Stimulated activated naive CD8-positive, alpha-beta T cell treated with anti-CD3 and anti-CD28 coated beads, Interleukin-15, amount 100 ng/mL, for 72 hours (primary cell): ENCODE data around the gene HTR3A.
A peak's percentile ranks its signal among the peaks of the same experiment; 100 is the strongest.

Source experiments
- ATAC-seq: fragments of 150-1000 bp; cut with Tn5 transposase; 2 replicates; pipeline ENCODE4 v1.10.0; 2021; ENCODE audit warnings: mild to moderate bottlenecking, moderate library complexity
- DNase-seq, 2 donors: peaks; one replicate each; pipeline ENCODE4 v3.0.0; 2021 to 2022
- H3K27ac Mint-ChIP-seq, 2 donors: one replicate each; pipeline ENCODE4 v1.8.0; 2022; ENCODE audit warnings: mild to moderate bottlenecking in 2 of 2, mixed read lengths in 2 of 2, moderate library complexity in 2 of 2
- H3K27me3 Mint-ChIP-seq: one replicate; pipeline ENCODE4 v1.8.0; 2022; ENCODE audit warnings: mixed read lengths
- H3K4me1 Mint-ChIP-seq: one replicate; pipeline ENCODE4 v1.8.0; 2022; ENCODE audit warnings: mild to moderate bottlenecking, mixed read lengths
- H3K4me3 Mint-ChIP-seq, 2 donors: one replicate each; pipeline ENCODE4 v1.8.0; 2022; ENCODE audit warnings: mild to moderate bottlenecking in 2 of 2, mixed read lengths in 2 of 2, moderate library complexity in 1 of 2
- H3K9me3 Mint-ChIP-seq, 2 donors: one replicate each; pipeline ENCODE4 v1.8.0; 2022; ENCODE audit warnings: mixed read lengths in 2 of 2

The HTR3A gene

DNA sequence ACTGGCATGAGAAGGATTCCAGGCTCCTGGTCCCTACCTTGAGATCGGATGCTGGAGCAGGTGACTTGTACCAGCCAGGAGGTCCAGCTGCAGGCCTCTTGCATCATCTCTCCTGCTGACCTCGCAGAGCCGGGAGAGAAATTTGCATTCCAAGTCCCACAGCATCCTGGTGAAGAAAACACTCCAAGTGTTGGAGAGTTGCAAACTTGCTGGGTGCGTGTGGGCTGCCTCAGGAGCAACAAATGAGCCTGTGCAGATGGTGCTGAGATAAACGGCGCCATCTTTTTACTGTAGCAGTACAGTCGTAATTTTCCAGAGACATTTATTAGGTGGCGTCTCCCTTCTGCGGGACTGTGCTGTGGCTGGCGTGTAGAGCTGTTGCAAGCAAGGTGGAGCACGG lies 52.5 kb downstream of the HTR3A start:
- peaks cover 8% of the 10 kb centered on the region for H3K4me1 Mint-ChIP-seq
- no peak overlapping the region for H3K4me3 Mint-ChIP-seq
- H3K9me3 Mint-ChIP-seq = no peaks in the 10 kb centered on the region
- DNase-seq (no peak), ATAC-seq (no peak)
- H3K27me3 Mint-ChIP-seq = peaks cover 11% of the 10 kb centered on the region
- H3K27ac Mint-ChIP-seq = no peak overlapping the region

DNA sequence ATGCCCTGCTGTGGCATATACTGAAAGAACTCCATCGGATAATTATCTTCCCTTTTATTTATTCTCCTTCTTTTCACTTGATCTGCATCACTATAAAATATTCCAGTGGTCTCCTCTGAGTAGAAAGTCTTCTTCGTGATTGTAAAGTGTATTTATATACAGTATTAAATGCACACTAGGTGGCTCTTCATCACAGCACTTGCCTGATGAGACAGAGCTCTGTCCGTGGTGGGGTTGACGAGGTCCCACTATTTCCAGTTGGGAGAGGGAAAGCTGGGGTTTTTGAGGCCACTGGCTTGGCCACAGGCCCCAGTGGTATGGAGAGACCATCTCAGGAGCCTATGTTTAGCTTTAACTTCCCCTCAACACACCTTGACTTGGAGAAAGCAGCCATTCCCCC lies 53.0 kb downstream of the HTR3A start:
- H3K27me3 Mint-ChIP-seq = peaks cover 13% of the 10 kb centered on the region
- H3K4me1 Mint-ChIP-seq = peaks cover 8% of the 10 kb centered on the region
- DNase-seq (no peak), ATAC-seq (no peak)
- no peaks in the 10 kb centered on the region for H3K9me3 Mint-ChIP-seq
- no peak overlapping the region for H3K4me3 Mint-ChIP-seq
- H3K27ac Mint-ChIP-seq = no peak overlapping the region

DNA sequence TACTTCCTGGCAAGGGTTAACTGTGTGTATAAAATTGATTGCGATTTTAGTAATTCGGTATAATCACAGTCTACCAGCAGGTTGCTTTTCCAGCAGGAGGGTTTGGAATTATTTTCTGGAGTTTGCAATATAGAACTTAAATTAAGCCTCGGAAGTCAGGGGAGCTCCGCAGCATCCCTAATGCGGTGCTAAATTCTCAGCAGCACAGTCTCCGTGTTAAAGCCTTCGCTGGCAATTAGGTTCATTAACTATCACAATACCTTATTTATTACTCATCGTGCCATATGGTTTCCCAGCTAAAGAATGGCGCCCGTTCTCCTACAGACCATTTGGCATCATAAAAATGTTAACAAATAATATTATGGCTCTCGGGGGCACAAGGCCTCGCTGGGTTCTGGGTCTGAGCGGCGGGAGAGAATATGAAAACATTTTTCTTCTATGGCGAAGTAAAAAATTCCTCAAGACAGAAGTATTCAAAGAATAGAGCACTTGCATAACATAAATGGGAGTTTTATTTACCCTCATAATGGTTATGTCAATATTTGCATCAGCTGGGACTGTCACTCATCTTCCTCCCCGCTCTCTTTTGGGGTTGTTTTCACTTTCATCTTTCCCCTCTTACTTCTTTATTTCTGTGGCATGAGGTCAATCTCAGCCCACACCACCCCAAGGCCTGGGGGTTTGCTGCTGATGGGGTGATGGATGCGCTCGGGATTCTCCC lies 56.5 kb downstream of the HTR3A start:
- Mint-ChIP-seq H3K27ac (no peak overlapping the region), H3K4me1 (peaks cover 13% of the 10 kb centered on the region), H3K27me3 (peaks cover 33% of the 10 kb centered on the region), H3K4me3 (no peak overlapping the region), H3K9me3 (no peaks in the 10 kb centered on the region)
- no peak for ATAC-seq
- DNase-seq = no peak

DNA sequence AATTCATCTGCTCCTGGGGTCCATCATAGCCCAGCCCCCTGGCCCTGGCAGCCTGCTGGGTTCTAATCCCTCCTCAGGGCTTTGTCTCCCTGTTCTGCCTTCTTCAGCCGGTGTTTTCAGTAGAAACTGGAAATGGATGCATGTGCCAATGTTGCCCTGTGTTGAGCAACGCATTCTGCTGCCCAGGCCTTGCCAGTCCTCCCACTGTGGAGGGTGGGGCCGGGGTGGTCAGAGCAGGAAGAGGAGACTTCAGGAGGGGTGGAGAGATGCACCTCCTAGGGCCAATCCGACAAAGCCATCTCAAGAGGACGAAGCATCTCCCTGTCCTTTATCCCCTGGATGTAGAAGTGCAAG lies 57.0 kb downstream of the HTR3A start:
- H3K27ac Mint-ChIP-seq = no peak overlapping the region
- no peak for ATAC-seq

DNA sequence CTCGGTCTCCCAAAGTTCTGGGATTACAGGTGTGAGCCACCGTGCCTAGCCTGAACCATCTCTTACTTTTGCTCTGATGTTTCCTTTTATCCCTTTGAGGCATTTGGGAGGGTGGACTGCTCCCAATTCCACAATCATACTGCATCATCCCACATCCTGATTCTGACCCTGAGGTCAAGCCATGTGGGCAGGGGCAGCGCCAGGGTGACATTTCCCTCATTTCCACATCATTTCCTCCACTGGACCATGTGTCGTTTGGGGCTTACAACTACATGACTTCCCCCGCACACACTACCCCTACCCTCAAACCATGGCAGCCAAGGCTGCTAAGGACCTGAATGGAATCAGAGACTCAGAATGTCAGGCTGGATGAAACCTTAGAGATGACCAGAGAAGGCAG lies 58.2 kb downstream of the HTR3A start:
- no peak overlapping the region for H3K4me3 Mint-ChIP-seq
- H3K4me1 Mint-ChIP-seq = peaks cover 10% of the 10 kb centered on the region
- DNase-seq = no peak
- no peaks in the 10 kb centered on the region for H3K9me3 Mint-ChIP-seq
- no peak overlapping the region for H3K27ac Mint-ChIP-seq
- peaks cover 33% of the 10 kb centered on the region for H3K27me3 Mint-ChIP-seq
- no peak for ATAC-seq

More for the DNA sequence above, 57.0 kb downstream of the HTR3A start:
- Mint-ChIP-seq H3K4me3 (no peak overlapping the region), H3K27me3 (peaks cover 33% of the 10 kb centered on the region), H3K9me3 (no peaks in the 10 kb centered on the region), H3K4me1 (peaks cover 11% of the 10 kb centered on the region)
- DNase-seq = no peak

DNA sequence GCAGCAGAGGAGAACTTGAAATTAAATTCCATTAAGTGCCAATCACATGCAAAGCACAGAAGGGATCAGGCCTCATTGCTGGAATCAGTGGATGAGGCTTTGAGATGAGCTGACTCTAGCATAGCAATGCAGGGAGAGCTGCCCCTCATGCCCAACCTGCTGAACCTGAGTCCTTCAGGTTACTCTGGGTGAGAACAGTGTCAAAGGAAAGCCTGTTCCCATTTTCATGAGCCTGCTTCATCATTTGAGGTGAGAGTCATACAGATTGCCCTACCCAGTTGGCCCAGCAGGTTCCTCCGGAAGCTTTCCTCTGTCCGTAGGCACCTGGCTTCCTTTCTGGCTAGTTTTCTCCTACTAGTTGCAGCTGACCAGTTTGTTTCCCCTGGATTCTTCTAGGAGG lies 58.7 kb downstream of the HTR3A start:
- ATAC-seq (no peak), DNase-seq (no peak)
- no peak overlapping the region for H3K4me3 Mint-ChIP-seq
- H3K4me1 Mint-ChIP-seq = peaks cover 10% of the 10 kb centered on the region
- no peak overlapping the region for H3K27ac Mint-ChIP-seq
- H3K9me3 Mint-ChIP-seq = no peaks in the 10 kb centered on the region
- H3K27me3 Mint-ChIP-seq = peaks cover 33% of the 10 kb centered on the region

DNA sequence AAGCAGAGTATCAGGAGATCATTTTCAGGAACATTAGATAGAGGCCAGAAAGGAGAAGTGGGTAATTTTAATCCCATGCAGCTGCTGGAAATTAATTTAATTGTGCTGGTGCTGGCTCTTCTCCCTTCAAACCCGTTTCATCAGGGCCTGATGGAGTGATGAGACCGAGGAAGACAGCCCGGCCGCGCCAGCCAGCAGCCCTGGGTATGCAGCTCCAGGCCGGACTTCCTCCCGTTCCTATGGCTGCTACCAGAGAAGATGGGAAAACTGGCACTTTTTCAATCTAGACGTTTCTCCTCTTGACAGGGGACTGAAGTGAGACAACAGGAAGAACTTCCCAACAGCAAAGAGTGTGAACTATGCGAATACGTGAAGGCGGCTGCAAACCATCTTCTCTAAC lies 60.0 kb downstream of the HTR3A start:
- Mint-ChIP-seq H3K27ac (no peak overlapping the region), H3K4me3 (no peak overlapping the region), H3K27me3 (peaks cover 32% of the 10 kb centered on the region), H3K9me3 (no peaks in the 10 kb centered on the region), H3K4me1 (peaks cover 10% of the 10 kb centered on the region)
- ATAC-seq = no peak
- DNase-seq = no peak

DNA sequence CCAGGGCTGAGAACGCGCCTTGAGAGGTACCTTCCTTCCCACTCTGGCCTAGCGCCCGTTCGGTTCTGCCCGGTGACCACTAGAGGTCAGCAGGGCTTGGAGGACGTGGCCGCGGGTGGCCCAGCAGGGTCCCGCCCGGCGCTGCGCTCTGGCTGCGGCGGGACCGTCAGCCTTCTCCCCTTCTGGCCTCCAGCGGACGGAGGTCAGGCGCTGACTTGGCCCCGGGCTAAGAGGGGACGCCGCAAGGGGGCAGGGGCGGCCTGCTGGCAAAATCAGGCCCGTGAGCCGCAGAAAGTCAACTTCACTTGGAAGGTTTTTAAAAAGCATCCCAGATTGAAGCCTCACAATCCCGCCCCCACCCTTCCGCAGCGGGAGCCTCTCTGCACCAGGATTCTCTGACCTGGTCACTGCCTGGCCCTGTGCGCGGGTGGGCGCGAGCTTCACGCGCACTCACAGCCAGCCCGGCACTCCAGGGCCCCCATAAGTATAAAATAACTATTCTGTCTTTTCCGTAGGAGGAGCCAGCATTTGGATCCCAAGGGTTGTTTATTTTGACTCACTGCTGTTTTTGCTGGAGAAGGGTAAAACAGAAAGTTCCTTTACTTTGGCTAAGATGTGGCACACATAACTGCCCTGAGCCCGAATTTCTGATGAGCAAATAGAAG lies 61.4 kb downstream of the HTR3A start:
- H3K27ac Mint-ChIP-seq = no peak overlapping the region
- H3K4me1 Mint-ChIP-seq = peaks cover 10% of the 10 kb centered on the region
- DNase-seq (peak; percentile 50 to 59), ATAC-seq (peak; percentile 84)
- H3K27me3 Mint-ChIP-seq = peaks cover 22% of the 10 kb centered on the region
- no peaks in the 10 kb centered on the region for H3K9me3 Mint-ChIP-seq
- peak overlapping the region; percentile 49 to 56 for H3K4me3 Mint-ChIP-seq

DNA sequence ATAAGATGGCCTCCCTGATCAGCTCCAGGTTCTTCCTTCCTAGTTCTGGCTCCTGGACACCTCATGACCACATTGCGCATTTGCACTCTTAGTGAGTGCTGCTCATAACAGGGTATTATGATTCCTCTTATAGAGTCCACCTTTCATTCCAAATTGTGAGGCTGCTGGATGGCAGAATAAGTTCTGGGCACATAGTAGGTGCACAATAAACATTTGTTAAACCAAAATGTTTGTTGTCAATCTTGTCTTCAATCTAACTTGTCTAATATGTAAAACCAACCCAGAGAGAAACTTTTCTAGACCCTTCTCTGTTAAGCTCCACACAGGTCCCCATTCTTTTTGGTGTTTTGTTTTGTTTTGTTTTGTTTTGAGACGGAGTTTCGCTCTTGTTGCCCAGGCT lies 62.0 kb downstream of the HTR3A start:
- Mint-ChIP-seq H3K4me3 (no peak overlapping the region), H3K27me3 (peaks cover 22% of the 10 kb centered on the region), H3K27ac (no peak overlapping the region), H3K9me3 (no peaks in the 10 kb centered on the region), H3K4me1 (peaks cover 10% of the 10 kb centered on the region)
- no peak for DNase-seq
- no peak for ATAC-seq

DNA sequence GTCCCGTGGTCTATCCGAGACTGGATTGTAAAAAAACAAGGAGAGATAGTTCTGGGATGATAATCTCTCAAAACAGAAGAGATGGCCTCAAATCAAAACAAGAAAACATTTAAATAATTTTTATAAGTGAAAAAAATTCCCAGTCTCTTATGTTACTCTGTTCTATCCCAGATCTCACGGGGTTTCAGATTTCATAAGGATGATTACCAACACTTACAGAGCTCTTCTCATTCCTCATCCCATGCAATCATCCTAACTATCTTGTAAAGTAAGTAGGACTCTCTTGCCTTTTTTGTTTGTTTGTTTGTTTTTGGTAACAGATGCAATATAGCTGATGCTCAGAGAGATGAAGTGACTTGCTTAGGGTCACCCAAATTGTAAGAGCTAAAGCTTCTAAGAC lies 64.6 kb downstream of the HTR3A start:
- no peak for DNase-seq
- no peak overlapping the region for H3K27ac Mint-ChIP-seq
- ATAC-seq = no peak
- no peak overlapping the region for H3K4me3 Mint-ChIP-seq
- H3K27me3 Mint-ChIP-seq = peaks cover 11% of the 10 kb centered on the region
- H3K9me3 Mint-ChIP-seq = no peaks in the 10 kb centered on the region
- H3K4me1 Mint-ChIP-seq = peaks cover 18% of the 10 kb centered on the region
